Stomach (tissue), 9 donors: ENCODE data around the gene FOXR2. TPM values are rescaled to one million over a fixed set of nuclear protein-coding genes. Genes with fewer than 3 reads are reported as not detected.

Source experiments
- DNase-seq, 2 donors: peaks; one replicate each; pipeline versions ENCODE4 v3.0.0 to v3.0.0-alpha.2; 2013 to 2019
- H3K27ac ChIP-seq, 5 donors: fragments of 200-600 bp in 4 of 5; sonication (generic) in 4 of 5; one replicate each; pipeline ENCODE4 v1.5.1; 2013 to 2019; ENCODE audit warnings: mild to moderate bottlenecking in 1 of 5, moderate library complexity in 1 of 5
- H3K27me3 ChIP-seq, 3 donors: fragments of 200-600 bp; sonication (generic); one replicate each; pipeline ENCODE4 v1.5.1; 2017 to 2019; ENCODE audit warnings: mixed run types in 1 of 3
- H3K36me3 ChIP-seq, 4 donors: fragments of 200-600 bp; sonication (generic); 1 replicate in 3 of 4; 2 replicates in 1 of 4; pipeline ENCODE4 v1.5.1; 2016 to 2019
- H3K4me1 ChIP-seq, 4 donors: fragments of 200-600 bp; sonication (generic); one replicate each; pipeline ENCODE4 v1.5.1; 2016 to 2019
- H3K4me3 ChIP-seq, 4 donors: fragments of 200-600 bp; sonication (generic) in 3 of 4; one replicate each; pipeline ENCODE4 v1.5.1; 2016 to 2019; ENCODE audit warnings: mild to moderate bottlenecking in 1 of 4
- H3K9me3 ChIP-seq, 4 donors: fragments of 200-600 bp; sonication (generic); one replicate each; pipeline ENCODE4 v1.5.1; 2016 to 2019
- CTCF ChIP-seq, 7 experiments: fragments of 450-650 bp in 4 of 7; fragments of 200-600 bp in 3 of 7; sonication (generic) in 3 of 7; IDR thresholded peaks; one replicate each; pipeline ENCODE4 v1.5.1; 2016 to 2019; ENCODE audit warnings: antibody characterized with exemption in 7 of 7, control low read depth in 2 of 7, mild to moderate bottlenecking in 1 of 7
- EP300 ChIP-seq: sonication (generic); formaldehyde crosslinking; IDR thresholded peaks from one replicate; pipeline ENCODE4 v1.6.1; 2017; ENCODE audit warnings: antibody characterized with exemption
- POLR2A ChIP-seq, 4 donors: fragments of 450-650 bp; IDR thresholded peaks; one replicate each; pipeline ENCODE4 v1.6.1; 2016; ENCODE audit warnings: antibody characterized with exemption in 4 of 4, control low read depth in 2 of 4, mild to moderate bottlenecking in 1 of 4, moderate library complexity in 1 of 4
- POLR2AphosphoS5 ChIP-seq, 3 donors: sonication (generic); formaldehyde crosslinking; IDR thresholded peaks; one replicate each; pipeline ENCODE4 v1.6.1; 2016; ENCODE audit warnings: antibody characterized with exemption in 3 of 3
- WGBS, 5 donors: extraction: QIAGEN DNeasy Blood & Tissue Kit in 3 of 5; methylation state at CpG; one replicate each; pipeline versions ENCODE4 v1.1.5 to v1.1.7; 2013 to 2018; 5-methylcytosine and 5-hydroxymethylcytosine counted together
- intact Hi-C: fragments of 100-400 bp; cut with DNase I; formaldehyde crosslinking; loops from one replicate; pipeline ENCODE4 v1.15.1; 2023; ENCODE audit warnings: low total_unique reads
- polyA plus RNA-seq, 3 donors: library from polyadenylated mRNA; stranded (reverse); fragments of 200-250 nt; gene quantifications; one replicate each; pipeline ENCODE4 v1.2.3, GENCODE V29; 2013
- total RNA-seq, 5 donors: library from RNA; depleted of rRNA; stranded (reverse); fragments of >200 nt; gene quantifications; one replicate each; pipeline versions ENCODE4 v1.1.0 to v1.2.3, GENCODE V29; 2014 to 2016
- donor health status: healthy with polysubstance abuse.
- donor health status: Bipolar disorder and iron deficiency.
- donor health status: healthy.

FOXR2 gene
- total and polyA plus RNA-seq, 8 donors, result not detected

GRCh38 chrX:55593756-55594257, 29.4 kb upstream of the FOXR2 start:
- TF ChIP-seq EP300 (no peak), POLR2A (IDR thresholded peaks at IDR 0.05) (no peak), CTCF (IDR thresholded peaks at IDR 0.05) (no peak), POLR2AphosphoS5 (IDR thresholded peaks at IDR 0.05) (no peak)
- H3K4me3 ChIP-seq, result no peak overlapping the region
- H3K9me3 ChIP-seq, result peaks cover 0 to 10% (median 0%) of the 10 kb centered on the region in 4 donors
- no peaks in the 10 kb centered on the region for H3K27me3 ChIP-seq
- no peak for DNase-seq
- WGBS, 5 donors, result 81 to 87% (median 85%) methylated on average over 13 of the region's 13 CpGs
- no peaks in the 10 kb centered on the region for H3K36me3 ChIP-seq
- intact Hi-C loops, result no loop called here
- H3K27ac ChIP-seq, result no peak overlapping the region
- no peaks in the 10 kb centered on the region for H3K4me1 ChIP-seq

GRCh38 chrX:55598333-55598732, 24.9 kb upstream of the FOXR2 start:
- Histone ChIP-seq H3K4me1 (no peaks in the 10 kb centered on the region), H3K36me3 (no peaks in the 10 kb centered on the region), H3K9me3 (peaks cover 0 to 7% (median 0%) of the 10 kb centered on the region in 4 donors), H3K27ac (no peak overlapping the region), H3K27me3 (no peaks in the 10 kb centered on the region), H3K4me3 (no peak overlapping the region)
- TF ChIP-seq CTCF (IDR thresholded peaks at IDR 0.05) (no peak), EP300 (no peak), POLR2A (IDR thresholded peaks at IDR 0.05) (no peak), POLR2AphosphoS5 (IDR thresholded peaks at IDR 0.05) (no peak)
- no peak for DNase-seq
- 67 to 82% (median 79%) methylated on average over 3 to 7 of the region's 7 CpGs for WGBS, 5 donors
- intact Hi-C loops, result no loop called here

GRCh38 chrX:55619547-55619946, 3.7 kb upstream of the FOXR2 start:
- no peak overlapping the region for H3K4me3 ChIP-seq
- H3K27ac ChIP-seq, result no peak overlapping the region
- no peaks in the 10 kb centered on the region for H3K4me1 ChIP-seq
- DNase-seq, result no peak
- H3K27me3 ChIP-seq, result no peaks in the 10 kb centered on the region
- no peaks in the 10 kb centered on the region for H3K36me3 ChIP-seq
- TF ChIP-seq CTCF (IDR thresholded peaks at IDR 0.05), result no peak
- TF ChIP-seq POLR2A (IDR thresholded peaks at IDR 0.05), result no peak
- no peak for TF ChIP-seq POLR2AphosphoS5 (IDR thresholded peaks at IDR 0.05)
- no peak for TF ChIP-seq EP300
- WGBS, 5 donors, result 38 to 64% (median 48%) methylated on average over 2 of the region's 2 CpGs
- intact Hi-C loops, result no loop called here
- H3K9me3 ChIP-seq, result no peaks in the 10 kb centered on the region

GRCh38 chrX:55624403-55624802, 1.2 kb downstream of the FOXR2 start:
- peak in 1 of 2 donors; percentile 29 for DNase-seq
- TF ChIP-seq CTCF (IDR thresholded peaks at IDR 0.05), result no peak
- TF ChIP-seq POLR2A (IDR thresholded peaks at IDR 0.05), result no peak
- no peak for TF ChIP-seq POLR2AphosphoS5 (IDR thresholded peaks at IDR 0.05)
- no peak for TF ChIP-seq EP300
- Histone ChIP-seq H3K27me3 (no peaks in the 10 kb centered on the region), H3K9me3 (no peaks in the 10 kb centered on the region), H3K4me3 (no peak overlapping the region), H3K4me1 (no peaks in the 10 kb centered on the region), H3K36me3 (no peaks in the 10 kb centered on the region), H3K27ac (no peak overlapping the region)
- 24 to 48% (median 39%) methylated on average over 5 of the region's 5 CpGs for WGBS, 5 donors
- intact Hi-C loops, result no loop called here
